ENCODE measurements around the gene PSMB7.

GRCh38 chr9:124412228-124412575 is 3.0 kb downstream of the PSMB7 start:
- TF ChIP-seq CTCF (IDR thresholded peaks at IDR 0.05) (no peak), POLR2A (IDR thresholded peaks at IDR 0.05) (no peak)
